Nucleus accumbens (tissue), 56 donors: Measurements from ENCODE around the gene ATP2A1.
"Not testable (repeated sequence)": the region's sequence is repeated elsewhere in the genome, so short reads cannot be mapped to it uniquely, and the experiment has no call there.

Experiments
- DNase-seq, 56 donors: peaks; one replicate each; lab custom pipeline; 2025; lab: John Stamatoyannopoulos, UW

ATP2A1 gene

GRCh38 chr16:28879841-28880588, 1.7 kb downstream of the ATP2A1 start:
- peak in 54 of 56 donors; percentile 38 to 95 (median 78) for DNase-seq

GRCh38 chr16:28880589-28880915, 2.3 kb downstream of the ATP2A1 start:
- DNase-seq = no peak

GRCh38 chr16:28880955-28881354, 2.7 kb downstream of the ATP2A1 start:
- DNase-seq = no peak

- DNase-seq = not testable (repeated sequence)
These were observed 3.3 kb downstream of the ATP2A1 start for GRCh38 chr16:28881565-28881964.

GRCh38 chr16:28882551-28883160, 4.4 kb downstream of the ATP2A1 start:
- no peak for DNase-seq

GRCh38 chr16:28883221-28883996, 5.1 kb downstream of the ATP2A1 start:
- DNase-seq = no peak

GRCh38 chr16:28884045-28884444, 5.8 kb downstream of the ATP2A1 start:
- DNase-seq = no peak

- no peak for DNase-seq
These were observed 8.7 kb downstream of the ATP2A1 start for GRCh38 chr16:28886945-28887344.

GRCh38 chr16:28890355-28890754, 12.1 kb downstream of the ATP2A1 start:
- not testable (repeated sequence) for DNase-seq

GRCh38 chr16:28891964-28892890, 13.9 kb downstream of the ATP2A1 start:
- DNase-seq = no peak

- no peak for DNase-seq
These were observed 15.0 kb downstream of the ATP2A1 start for GRCh38 chr16:28893291-28893690.

- DNase-seq = no peak
These were observed 17.3 kb downstream of the ATP2A1 start for GRCh38 chr16:28895609-28896008.

- no peak for DNase-seq
These were observed 19.5 kb downstream of the ATP2A1 start for GRCh38 chr16:28897826-28898225.

GRCh38 chr16:28898266-28898665, 20.0 kb downstream of the ATP2A1 start:
- no peak for DNase-seq

- no peak for DNase-seq
These were observed 20.7 kb downstream of the ATP2A1 start for GRCh38 chr16:28898942-28899341.

GRCh38 chr16:28899882-28900590, 21.7 kb downstream of the ATP2A1 start:
- DNase-seq = no peak

GRCh38 chr16:28900601-28901000, 22.3 kb downstream of the ATP2A1 start:
- no peak for DNase-seq

- no peak for DNase-seq
These were observed 23.6 kb downstream of the ATP2A1 start for GRCh38 chr16:28901862-28902261.

- no peak for DNase-seq
These were observed 24.6 kb downstream of the ATP2A1 start for GRCh38 chr16:28902909-28903308.
